ENCODE data around the gene ITPRIPL2.

DNA sequence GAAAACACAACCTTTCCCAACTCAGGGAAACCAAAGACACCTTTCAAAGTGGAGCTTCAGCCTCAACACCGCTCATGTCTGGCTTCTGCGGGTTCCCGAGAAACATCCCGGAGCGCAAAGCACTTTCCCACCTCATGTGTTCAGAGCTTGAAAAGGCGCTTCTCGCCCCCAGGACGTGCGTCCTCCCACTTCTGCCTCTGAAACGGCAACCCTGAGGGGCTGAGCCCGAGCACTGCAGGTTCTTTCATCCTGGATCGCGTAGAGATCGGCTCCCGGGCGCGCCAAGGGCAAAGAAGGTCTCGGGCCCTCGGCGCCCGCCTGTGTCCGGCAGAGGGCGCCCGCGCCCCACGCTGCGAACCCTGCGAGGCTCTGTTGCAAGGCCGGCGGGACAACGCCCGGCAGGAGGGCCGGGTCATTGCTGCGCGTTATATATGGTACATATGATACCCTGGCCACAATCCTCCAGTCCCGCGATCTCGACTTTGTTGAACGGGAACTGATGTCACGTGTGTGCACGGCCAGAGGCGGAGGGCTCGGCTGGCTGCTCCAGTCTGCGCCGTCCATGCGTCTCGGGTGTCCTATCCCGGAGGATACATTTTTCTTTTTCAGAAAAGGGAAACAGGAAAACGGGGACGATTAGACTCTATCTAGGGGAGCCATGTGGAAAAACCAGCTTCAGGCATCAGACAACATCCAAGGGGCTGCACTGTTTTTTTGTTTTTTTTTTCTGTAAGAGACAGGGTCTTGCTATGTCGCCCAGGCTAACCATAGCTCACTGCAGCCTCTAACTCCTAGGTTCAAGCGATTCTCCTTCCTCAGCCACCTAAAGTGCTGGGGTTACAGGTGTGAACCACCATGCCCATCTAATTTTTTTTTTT, 27.2 kb upstream of the ITPRIPL2 start:
- peak; percentile 93 for TF ChIP-seq CTCF (conservative IDR thresholded peaks at IDR 0.05; ENCODE audit: low read length)
- TF ChIP-seq EZH2phosphoT487 (IDR thresholded peaks at IDR 0.05; ENCODE audit: borderline replicate concordance): no peak

Measured in Loucy (cell line).